ENCODE measurements around the gene ADAM12. TPM values are rescaled to one million over a fixed set of nuclear protein-coding genes. Genes with fewer than 3 reads are reported as not detected.

The ADAM12 gene
- total and polyA plus RNA-seq, 2 donors (not counting 1 experiment from before 2014, with no cell fraction given) = 21.0 to 56.9 TPM

DNA sequence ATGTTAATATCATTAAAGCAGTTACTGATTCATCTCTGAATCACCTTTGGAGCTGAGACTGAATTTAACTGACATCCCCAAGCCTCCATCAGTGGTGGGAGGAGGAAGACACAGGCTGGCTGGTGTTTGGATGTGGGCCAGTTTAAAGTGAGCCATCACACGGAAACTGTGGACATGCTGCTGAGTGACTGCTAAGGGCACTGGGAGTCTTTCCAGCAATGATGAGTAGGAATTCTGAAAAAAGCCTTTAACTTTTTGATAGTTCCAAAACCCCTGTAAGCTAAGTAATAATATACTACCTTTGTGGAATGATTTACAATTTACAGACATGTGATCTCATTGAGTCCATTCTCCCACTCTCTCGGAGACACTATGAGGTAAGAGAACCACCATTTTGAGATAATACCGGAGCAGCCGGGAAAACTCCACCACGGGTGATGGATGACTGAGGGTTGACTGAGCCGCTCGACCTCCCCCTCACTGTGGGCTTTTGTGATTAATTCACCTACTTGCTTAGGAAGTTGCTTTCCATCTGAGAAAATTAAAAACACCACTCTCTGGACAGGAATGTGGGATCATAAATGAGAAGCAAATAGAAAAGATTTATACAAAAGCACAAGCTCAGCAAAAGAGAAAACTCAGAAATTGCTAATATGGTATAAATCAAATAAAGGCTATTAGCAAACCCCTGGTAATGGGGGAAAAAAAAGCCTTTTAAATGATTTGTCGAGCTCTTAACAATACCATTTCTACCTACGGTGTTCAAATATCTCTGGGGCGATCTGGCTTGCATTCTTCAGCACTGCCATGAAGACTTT is 297.2 kb downstream of the ADAM12 start:
- no peaks in the 10 kb centered on the region for H3K36me3 ChIP-seq (ENCODE audit: control insufficient read depth, insufficient read depth, low read length)
- peak; percentile 72 to 98 for DNase-seq (ENCODE audit: low read depth in 2 of 2)
- no peaks in the 10 kb centered on the region for H3K9me3 ChIP-seq (ENCODE audit: control insufficient read depth, insufficient read depth, low read depth, low read length)
- H4K20me1 ChIP-seq (ENCODE audit: control insufficient read depth, extremely low read depth, insufficient read depth, low read length) = no peaks in the 10 kb centered on the region
- no peak for TF ChIP-seq EZH2 (IDR thresholded peaks at IDR 0.05; ENCODE audit: low read length, missing control alignments)
- TF ChIP-seq, protein P1, sequence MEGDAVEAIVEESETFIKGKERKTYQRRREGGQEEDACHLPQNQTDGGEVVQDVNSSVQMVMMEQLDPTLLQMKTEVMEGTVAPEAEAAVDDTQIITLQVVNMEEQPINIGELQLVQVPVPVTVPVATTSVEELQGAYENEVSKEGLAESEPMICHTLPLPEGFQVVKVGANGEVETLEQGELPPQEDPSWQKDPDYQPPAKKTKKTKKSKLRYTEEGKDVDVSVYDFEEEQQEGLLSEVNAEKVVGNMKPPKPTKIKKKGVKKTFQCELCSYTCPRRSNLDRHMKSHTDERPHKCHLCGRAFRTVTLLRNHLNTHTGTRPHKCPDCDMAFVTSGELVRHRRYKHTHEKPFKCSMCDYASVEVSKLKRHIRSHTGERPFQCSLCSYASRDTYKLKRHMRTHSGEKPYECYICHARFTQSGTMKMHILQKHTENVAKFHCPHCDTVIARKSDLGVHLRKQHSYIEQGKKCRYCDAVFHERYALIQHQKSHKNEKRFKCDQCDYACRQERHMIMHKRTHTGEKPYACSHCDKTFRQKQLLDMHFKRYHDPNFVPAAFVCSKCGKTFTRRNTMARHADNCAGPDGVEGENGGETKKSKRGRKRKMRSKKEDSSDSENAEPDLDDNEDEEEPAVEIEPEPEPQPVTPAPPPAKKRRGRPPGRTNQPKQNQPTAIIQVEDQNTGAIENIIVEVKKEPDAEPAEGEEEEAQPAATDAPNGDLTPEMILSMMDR (conservative IDR thresholded peaks at IDR 0.05 in 1 of 2, IDR thresholded peaks at IDR 0.05 in 1 of 2; ENCODE audit: low read depth in 1 of 2, low read length in 2 of 2) = no peak
- H3K27me3 ChIP-seq (ENCODE audit: control insufficient read depth, insufficient read depth, low read length) = no peaks in the 10 kb centered on the region
- H3K4me2 ChIP-seq (ENCODE audit: extremely low read depth, insufficient read depth, low read length) = peak overlapping the region; percentile 19
- H3K9ac ChIP-seq (ENCODE audit: insufficient read depth, low read length) = no peak overlapping the region
- peak overlapping the region; percentile 24 for H3K27ac ChIP-seq (ENCODE audit: insufficient read depth, low read length)
- H2AFZ ChIP-seq (ENCODE audit: low read length) = no peak overlapping the region
- peaks cover 5% of the 10 kb centered on the region for H3K4me1 ChIP-seq (ENCODE audit: control insufficient read depth, extremely low read depth, insufficient read depth, low read length)
- H3K79me2 ChIP-seq (ENCODE audit: control insufficient read depth, insufficient read depth, low read length) = no peaks in the 10 kb centered on the region
- no peak overlapping the region for H3K4me3 ChIP-seq (replicated peaks in 1 of 4; ENCODE audit: control extremely low read depth in 1 of 4, insufficient read depth in 1 of 4, low read depth in 3 of 4, low read length in 4 of 4)

DNA sequence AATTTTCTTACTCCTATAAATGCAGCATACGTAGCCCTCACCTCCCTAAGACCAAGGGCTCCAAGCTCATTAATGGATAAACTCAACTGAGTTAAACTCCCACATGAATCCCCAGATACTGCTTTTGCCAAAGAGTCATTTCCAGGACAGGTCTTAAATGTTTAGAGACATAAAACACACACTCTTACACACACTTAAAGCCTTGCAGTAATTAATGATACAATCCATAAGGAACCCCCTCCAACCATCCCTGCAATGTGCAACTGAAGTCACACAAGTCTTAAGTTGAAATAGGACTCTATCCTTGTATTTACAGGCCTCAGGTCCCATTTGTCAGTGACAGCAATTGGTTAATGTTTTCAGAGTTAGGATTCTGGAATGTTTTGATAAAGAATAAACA is 297.8 kb downstream of the ADAM12 start:
- Histone ChIP-seq H2AFZ (ENCODE audit: low read length) (no peak overlapping the region), H3K4me2 (ENCODE audit: extremely low read depth, insufficient read depth, low read length) (no peak overlapping the region), H3K9ac (ENCODE audit: insufficient read depth, low read length) (no peak overlapping the region), H3K27me3 (ENCODE audit: control insufficient read depth, insufficient read depth, low read length) (no peaks in the 10 kb centered on the region), H3K4me3 (replicated peaks in 1 of 4; ENCODE audit: control extremely low read depth in 1 of 4, insufficient read depth in 1 of 4, low read depth in 3 of 4, low read length in 4 of 4) (no peak overlapping the region), H4K20me1 (ENCODE audit: control insufficient read depth, extremely low read depth, insufficient read depth, low read length) (no peaks in the 10 kb centered on the region), H3K36me3 (ENCODE audit: control insufficient read depth, insufficient read depth, low read length) (no peaks in the 10 kb centered on the region), H3K79me2 (ENCODE audit: control insufficient read depth, insufficient read depth, low read length) (no peaks in the 10 kb centered on the region), H3K9me3 (ENCODE audit: control insufficient read depth, insufficient read depth, low read depth, low read length) (no peaks in the 10 kb centered on the region), H3K27ac (ENCODE audit: insufficient read depth, low read length) (no peak overlapping the region), H3K4me1 (ENCODE audit: control insufficient read depth, extremely low read depth, insufficient read depth, low read length) (peaks cover 5% of the 10 kb centered on the region)
- DNase-seq (ENCODE audit: low read depth in 2 of 2) = no peak
- TF ChIP-seq, protein P1 (conservative IDR thresholded peaks at IDR 0.05 in 1 of 2, IDR thresholded peaks at IDR 0.05 in 1 of 2; ENCODE audit: low read depth in 1 of 2, low read length in 2 of 2) = no peak
- TF ChIP-seq EZH2 (IDR thresholded peaks at IDR 0.05; ENCODE audit: low read length, missing control alignments) = no peak

GRCh38 chr10:126087796-126088505 is 300.3 kb downstream of the ADAM12 start:
- DNase-seq (ENCODE audit: low read depth in 2 of 2) = peak; percentile 51 to 71
- Histone ChIP-seq H4K20me1 (ENCODE audit: control insufficient read depth, extremely low read depth, insufficient read depth, low read length) (no peaks in the 10 kb centered on the region), H3K27me3 (ENCODE audit: control insufficient read depth, insufficient read depth, low read length) (no peaks in the 10 kb centered on the region), H3K4me2 (ENCODE audit: extremely low read depth, insufficient read depth, low read length) (no peak overlapping the region), H3K27ac (ENCODE audit: insufficient read depth, low read length) (no peak overlapping the region), H2AFZ (ENCODE audit: low read length) (no peak overlapping the region), H3K9me3 (ENCODE audit: control insufficient read depth, insufficient read depth, low read depth, low read length) (no peaks in the 10 kb centered on the region), H3K4me1 (ENCODE audit: control insufficient read depth, extremely low read depth, insufficient read depth, low read length) (peaks cover 5% of the 10 kb centered on the region), H3K36me3 (ENCODE audit: control insufficient read depth, insufficient read depth, low read length) (no peaks in the 10 kb centered on the region), H3K9ac (ENCODE audit: insufficient read depth, low read length) (no peak overlapping the region), H3K79me2 (ENCODE audit: control insufficient read depth, insufficient read depth, low read length) (no peaks in the 10 kb centered on the region), H3K4me3 (replicated peaks in 1 of 4; ENCODE audit: control extremely low read depth in 1 of 4, insufficient read depth in 1 of 4, low read depth in 3 of 4, low read length in 4 of 4) (no peak overlapping the region)
- TF ChIP-seq, protein P1 (conservative IDR thresholded peaks at IDR 0.05 in 1 of 2, IDR thresholded peaks at IDR 0.05 in 1 of 2; ENCODE audit: low read depth in 1 of 2, low read length in 2 of 2) = no peak
- TF ChIP-seq EZH2 (IDR thresholded peaks at IDR 0.05; ENCODE audit: low read length, missing control alignments) = no peak

All from fibroblast of lung (primary cell).